ENCODE measurements around the gene TP53BP2.
"Not testable (repeated sequence)": the region's sequence is repeated elsewhere in the genome, so short reads cannot be mapped to it uniquely, and the experiment has no call there.

TP53BP2 gene, protein sequence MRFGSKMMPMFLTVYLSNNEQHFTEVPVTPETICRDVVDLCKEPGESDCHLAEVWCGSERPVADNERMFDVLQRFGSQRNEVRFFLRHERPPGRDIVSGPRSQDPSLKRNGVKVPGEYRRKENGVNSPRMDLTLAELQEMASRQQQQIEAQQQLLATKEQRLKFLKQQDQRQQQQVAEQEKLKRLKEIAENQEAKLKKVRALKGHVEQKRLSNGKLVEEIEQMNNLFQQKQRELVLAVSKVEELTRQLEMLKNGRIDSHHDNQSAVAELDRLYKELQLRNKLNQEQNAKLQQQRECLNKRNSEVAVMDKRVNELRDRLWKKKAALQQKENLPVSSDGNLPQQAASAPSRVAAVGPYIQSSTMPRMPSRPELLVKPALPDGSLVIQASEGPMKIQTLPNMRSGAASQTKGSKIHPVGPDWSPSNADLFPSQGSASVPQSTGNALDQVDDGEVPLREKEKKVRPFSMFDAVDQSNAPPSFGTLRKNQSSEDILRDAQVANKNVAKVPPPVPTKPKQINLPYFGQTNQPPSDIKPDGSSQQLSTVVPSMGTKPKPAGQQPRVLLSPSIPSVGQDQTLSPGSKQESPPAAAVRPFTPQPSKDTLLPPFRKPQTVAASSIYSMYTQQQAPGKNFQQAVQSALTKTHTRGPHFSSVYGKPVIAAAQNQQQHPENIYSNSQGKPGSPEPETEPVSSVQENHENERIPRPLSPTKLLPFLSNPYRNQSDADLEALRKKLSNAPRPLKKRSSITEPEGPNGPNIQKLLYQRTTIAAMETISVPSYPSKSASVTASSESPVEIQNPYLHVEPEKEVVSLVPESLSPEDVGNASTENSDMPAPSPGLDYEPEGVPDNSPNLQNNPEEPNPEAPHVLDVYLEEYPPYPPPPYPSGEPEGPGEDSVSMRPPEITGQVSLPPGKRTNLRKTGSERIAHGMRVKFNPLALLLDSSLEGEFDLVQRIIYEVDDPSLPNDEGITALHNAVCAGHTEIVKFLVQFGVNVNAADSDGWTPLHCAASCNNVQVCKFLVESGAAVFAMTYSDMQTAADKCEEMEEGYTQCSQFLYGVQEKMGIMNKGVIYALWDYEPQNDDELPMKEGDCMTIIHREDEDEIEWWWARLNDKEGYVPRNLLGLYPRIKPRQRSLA

DNA sequence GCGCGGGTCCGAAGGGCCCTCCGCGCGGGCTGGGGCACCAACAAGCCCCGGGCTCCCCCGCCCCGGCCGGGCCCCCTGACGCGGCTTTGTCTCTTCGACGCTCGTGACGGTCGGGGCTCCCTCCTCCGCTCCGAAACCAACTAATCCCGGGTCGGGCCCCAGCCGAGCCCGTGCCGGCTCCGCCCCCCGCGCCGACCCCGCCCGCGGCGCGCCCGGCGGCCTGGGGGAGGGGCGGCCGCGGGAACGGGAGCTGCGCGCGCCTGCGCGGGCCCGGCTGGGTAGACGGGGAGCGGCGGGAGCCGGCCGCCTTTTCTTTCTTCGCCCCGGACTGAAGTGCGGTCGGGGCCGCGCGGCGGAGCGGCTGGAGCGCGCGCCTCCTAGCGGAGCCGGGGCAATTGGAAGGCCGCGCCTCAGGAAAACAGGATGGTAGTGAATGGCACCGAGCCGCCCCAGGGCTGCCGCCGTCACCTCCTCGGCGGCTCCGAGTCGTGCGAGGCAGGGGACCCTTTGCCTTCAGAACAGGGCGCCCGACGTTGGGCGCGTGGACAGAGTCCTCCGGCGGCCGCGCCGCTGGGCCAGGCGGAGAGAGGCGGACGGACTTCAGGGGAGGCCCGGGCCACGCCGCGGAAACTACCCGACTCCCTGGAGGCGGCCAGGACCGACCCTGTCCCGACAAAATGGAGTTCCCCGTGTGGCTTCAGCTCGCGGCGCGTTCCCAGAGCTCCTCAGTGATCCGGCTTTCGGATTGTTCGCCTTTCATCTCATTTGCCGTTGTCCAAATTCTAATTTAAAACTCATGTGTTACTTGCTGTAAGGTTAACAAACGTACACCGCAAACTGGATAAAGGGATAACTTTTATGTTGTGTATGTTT is at the start of gene TP53BP2:
TP53BP2 (minus strand) TSS at position 138 of the 873 bp plus-strand sequence. CDS start 267 bp downstream, outside the sequence.
- no peaks in the 10 kb centered on the region for H3K27me3 ChIP-seq

DNA sequence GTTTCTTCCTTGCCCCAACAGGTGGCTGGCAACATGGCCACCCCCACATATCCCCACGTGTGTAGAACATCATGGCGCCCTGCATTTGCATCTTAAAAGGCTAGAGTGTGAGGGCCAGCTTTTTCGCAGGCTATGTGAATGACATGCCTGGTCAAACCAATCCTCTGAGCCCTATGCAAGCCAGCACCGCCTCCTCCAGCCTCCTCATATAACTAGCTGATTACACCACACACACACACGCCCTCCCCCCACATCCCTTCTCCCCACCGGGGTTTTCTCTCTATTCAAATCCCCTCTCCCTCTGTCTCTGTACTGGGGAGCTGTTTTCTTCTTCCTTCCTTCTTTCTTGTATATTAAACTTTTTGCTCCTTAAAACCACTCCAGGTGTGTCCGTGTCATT is 44.7 kb upstream of the TP53BP2 start:
- H4K20me1 ChIP-seq, H3K4me2 ChIP-seq, H3K4me3 ChIP-seq, H3K9me3 ChIP-seq, H3K36me3 ChIP-seq, H3K4me1 ChIP-seq, H3K27me3 ChIP-seq, H3K27ac ChIP-seq, H3K9ac ChIP-seq: not testable (repeated sequence)

More for the DNA sequence above, at the start of gene TP53BP2:
- H3K27ac ChIP-seq: peak within 1 kb of the TSS; percentile 99
- peak within 1 kb of the TSS; percentile 99 for H3K9ac ChIP-seq
- H3K4me3 ChIP-seq: peak within 1 kb of the TSS; percentile 96
- H3K4me1 ChIP-seq: peaks cover 43% of the 10 kb centered on the region
- peak within 1 kb of the TSS; percentile 87 for H3K4me2 ChIP-seq
- no peaks in the 10 kb centered on the region for H3K9me3 ChIP-seq
- no peaks in the 10 kb centered on the region for H3K36me3 ChIP-seq
- TF ChIP-seq Cebpa-rat (IDR thresholded peaks at IDR 0.05): no peak
- peaks cover 38% of the 10 kb centered on the region for H4K20me1 ChIP-seq

GRCh38 chr1:223889319-223889718 is 43.6 kb upstream of the TP53BP2 start:
- H3K4me1 ChIP-seq, H3K4me3 ChIP-seq, H3K27me3 ChIP-seq, H3K9me3 ChIP-seq, H3K4me2 ChIP-seq, H3K9ac ChIP-seq, H4K20me1 ChIP-seq, H3K36me3 ChIP-seq, H3K27ac ChIP-seq: not testable (repeated sequence)

- H3K27ac ChIP-seq: no peak overlapping the region
- H4K20me1 ChIP-seq: no peaks in the 10 kb centered on the region
- no peaks in the 10 kb centered on the region for H3K27me3 ChIP-seq
- no peak overlapping the region for H3K4me3 ChIP-seq
- no peak for TF ChIP-seq Cebpa-rat (IDR thresholded peaks at IDR 0.05)
- H3K4me2 ChIP-seq: peak overlapping the region; percentile 26; the same call in 1 of the 2 replicates
- H3K36me3 ChIP-seq: no peaks in the 10 kb centered on the region
- H3K4me1 ChIP-seq: peaks cover 7% of the 10 kb centered on the region; the same call in 1 of the 2 replicates
- no peak overlapping the region for H3K9ac ChIP-seq
- H3K9me3 ChIP-seq: no peaks in the 10 kb centered on the region
Measured at GRCh38 chr1:223887747-223888418, 42.1 kb upstream of the TP53BP2 start.

- Histone ChIP-seq H3K4me3 (no peak overlapping the region), H3K9me3 (no peaks in the 10 kb centered on the region), H3K27ac (no peak overlapping the region), H3K4me1 (peaks cover 7% of the 10 kb centered on the region; the same call in 1 of the 2 replicates), H3K4me2 (no peak overlapping the region), H3K9ac (no peak overlapping the region), H3K27me3 (no peaks in the 10 kb centered on the region), H4K20me1 (no peaks in the 10 kb centered on the region), H3K36me3 (no peaks in the 10 kb centered on the region)
- TF ChIP-seq Cebpa-rat (IDR thresholded peaks at IDR 0.05): no peak
Measured at GRCh38 chr1:223886516-223886921, 40.8 kb upstream of the TP53BP2 start.

DNA sequence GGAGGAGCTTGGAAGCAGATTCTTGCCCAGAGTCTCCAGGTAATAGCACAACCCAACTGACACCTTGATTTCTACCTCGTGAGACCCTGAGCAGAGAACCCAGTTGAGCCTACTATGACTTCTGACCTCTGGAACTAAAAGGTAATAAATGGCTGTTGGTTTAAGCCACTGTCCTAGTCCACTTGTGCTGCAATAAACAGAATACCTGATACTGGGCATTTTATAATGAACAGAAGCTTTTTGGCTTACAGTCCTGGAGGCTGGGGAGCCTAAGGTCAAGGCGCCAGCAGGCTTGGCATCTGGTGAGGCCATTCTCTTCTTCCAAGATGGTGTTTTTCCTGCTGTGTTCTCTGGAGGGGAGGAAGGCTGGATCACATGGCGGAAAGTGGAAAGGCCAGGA is 39.9 kb upstream of the TP53BP2 start:
- Histone ChIP-seq H4K20me1 (no peaks in the 10 kb centered on the region), H3K36me3 (no peaks in the 10 kb centered on the region), H3K4me1 (peaks cover 7% of the 10 kb centered on the region; the same call in 1 of the 2 replicates), H3K27ac (no peak overlapping the region), H3K9ac (no peak overlapping the region), H3K4me3 (no peak overlapping the region), H3K27me3 (no peaks in the 10 kb centered on the region), H3K9me3 (no peaks in the 10 kb centered on the region), H3K4me2 (no peak overlapping the region)
- TF ChIP-seq Cebpa-rat (IDR thresholded peaks at IDR 0.05): no peak

DNA sequence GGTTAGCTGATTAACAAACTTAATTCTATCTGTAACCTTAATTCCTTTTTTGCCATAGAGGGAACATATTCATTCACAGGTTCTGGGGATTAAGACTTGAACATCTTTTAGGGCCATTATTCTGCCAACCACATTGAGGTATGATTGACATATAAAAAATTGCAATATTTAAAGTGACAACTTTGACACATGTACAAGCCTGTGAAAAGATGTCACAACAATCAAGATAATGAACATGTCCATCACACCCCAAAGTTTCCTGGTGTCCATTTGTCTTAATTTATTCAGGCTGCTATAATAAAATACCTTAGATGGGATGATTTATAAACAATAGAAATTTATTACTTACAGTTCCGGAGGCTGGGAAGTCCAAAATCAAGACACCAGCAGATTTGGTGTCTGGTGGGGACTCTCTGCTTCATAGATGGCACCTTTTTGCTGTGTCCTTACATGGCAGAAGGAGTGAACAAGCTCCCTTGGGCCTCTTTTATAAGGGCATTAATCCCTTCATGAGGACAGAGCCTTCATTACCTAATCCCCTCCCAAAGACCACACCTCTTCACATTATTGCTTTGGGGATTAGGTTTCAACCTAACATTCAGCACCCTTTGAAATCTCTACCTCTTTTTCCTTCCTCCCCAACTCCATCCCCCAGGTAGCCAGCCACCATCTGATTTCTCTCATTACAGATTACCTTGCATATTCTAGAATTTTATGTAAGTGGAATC is 33.0 kb upstream of the TP53BP2 start:
- Histone ChIP-seq H3K4me3 (no peak overlapping the region), H3K9me3 (no peaks in the 10 kb centered on the region), H3K36me3 (no peaks in the 10 kb centered on the region), H3K27ac (no peak overlapping the region), H3K9ac (no peak overlapping the region), H3K27me3 (no peaks in the 10 kb centered on the region), H4K20me1 (no peaks in the 10 kb centered on the region), H3K4me2 (no peak overlapping the region), H3K4me1 (no peaks in the 10 kb centered on the region)
- TF ChIP-seq Cebpa-rat (IDR thresholded peaks at IDR 0.05): no peak

DNA sequence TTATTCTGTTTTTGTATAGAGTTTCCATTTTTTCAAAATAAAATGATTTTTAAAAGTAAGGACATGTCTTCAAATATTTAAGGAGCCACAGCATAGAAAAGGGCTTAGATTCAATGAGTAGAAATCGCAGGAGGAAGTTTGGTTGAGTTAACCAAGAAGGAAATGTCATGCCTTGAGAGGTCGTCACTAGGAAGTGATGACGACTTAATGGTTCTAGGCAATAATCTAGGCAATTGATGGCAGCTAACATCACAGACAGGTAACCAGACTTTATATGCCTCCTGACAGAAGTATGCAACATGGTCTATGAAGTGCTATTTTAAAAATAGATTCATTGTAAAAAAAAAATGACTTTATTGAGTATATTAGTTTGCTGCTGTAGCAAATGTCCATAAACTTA is 32.1 kb upstream of the TP53BP2 start:
- H3K4me2 ChIP-seq: no peak overlapping the region
- H3K9me3 ChIP-seq: no peaks in the 10 kb centered on the region
- H3K27me3 ChIP-seq: no peaks in the 10 kb centered on the region
- H3K36me3 ChIP-seq: no peaks in the 10 kb centered on the region
- no peaks in the 10 kb centered on the region for H4K20me1 ChIP-seq
- TF ChIP-seq Cebpa-rat (IDR thresholded peaks at IDR 0.05): no peak
- no peak overlapping the region for H3K9ac ChIP-seq
- no peak overlapping the region for H3K27ac ChIP-seq
- H3K4me1 ChIP-seq: no peaks in the 10 kb centered on the region
- no peak overlapping the region for H3K4me3 ChIP-seq

Measured in BLaER1 (cell line).